OCI-LY1 (cell line): ENCODE data around the gene VIT.

Experiments
- H2AFZ ChIP-seq: fragments of 200-600 bp; sonication (generic), shearing (Covaris generic); 2 replicates; pipeline ENCODE4 v1.6.0; 2014; ENCODE audit warnings: antibody characterized with exemption, mild to moderate bottlenecking, low read length
- H3F3A ChIP-seq: fragments of 200-600 bp; sonication (generic), shearing (Covaris generic); 2 replicates; pipeline ENCODE4 v1.6.0; 2014; ENCODE audit warnings: mild to moderate bottlenecking, antibody characterized with exemption, low read length, moderate library complexity; ENCODE audit not compliant: insufficient read depth
- H3K27ac ChIP-seq: fragments of 200-600 bp; sonication (generic); 2 replicates; pipeline ENCODE4 v1.5.1; 2014; ENCODE audit warnings: low read length, mixed run types, mild to moderate bottlenecking, low read depth; ENCODE audit not compliant: poor library complexity, severe bottlenecking
- H3K27me3 ChIP-seq: fragments of 200-600 bp; sonication (generic); 2 replicates; pipeline ENCODE4 v1.6.0; 2014; ENCODE audit warnings: antibody characterized with exemption, mild to moderate bottlenecking, low read length, moderate library complexity; ENCODE audit not compliant: insufficient read depth
- H3K36me3 ChIP-seq: fragments of 200-600 bp; sonication (generic); 2 replicates; pipeline ENCODE4 v1.6.1; 2014; ENCODE audit warnings: mild to moderate bottlenecking, antibody characterized with exemption, low read length, moderate library complexity, mixed read lengths; ENCODE audit not compliant: insufficient read depth
- H3K4me1 ChIP-seq: fragments of 200-600 bp; sonication (generic); 2 replicates; pipeline ENCODE4 v1.5.1; 2014; ENCODE audit warnings: mild to moderate bottlenecking, low read length, moderate library complexity; ENCODE audit not compliant: insufficient read depth, severe bottlenecking
- H3K4me2 ChIP-seq: fragments of 200-600 bp; sonication (generic), shearing (Covaris generic); 2 replicates; pipeline ENCODE4 v1.6.1; 2014; ENCODE audit warnings: low read length
- H3K4me3 ChIP-seq: fragments of 200-600 bp; sonication (generic); 2 replicates; pipeline ENCODE4 v1.5.1; 2014; ENCODE audit warnings: low read length, low read depth, mild to moderate bottlenecking, mixed read lengths; ENCODE audit not compliant: poor library complexity, severe bottlenecking
- H3K79me2 ChIP-seq: fragments of 200-600 bp; shearing (Covaris generic); 2 replicates; pipeline ENCODE4 v1.6.1; 2016; ENCODE audit warnings: mixed run types, low read length, mixed read lengths; ENCODE audit not compliant: insufficient read depth
- H3K9ac ChIP-seq: fragments of 200-600 bp; sonication (generic), shearing (Covaris generic); 2 replicates; pipeline ENCODE4 v1.6.1; 2014; ENCODE audit warnings: mild to moderate bottlenecking, low read length, mixed read lengths
- H3K9me2 ChIP-seq: fragments of 200-600 bp; sonication (generic), shearing (Covaris generic); 2 replicates; pipeline ENCODE4 v1.6.1; 2014; ENCODE audit warnings: low read depth, mild to moderate bottlenecking, low read length, mixed read lengths
- H3K9me3 ChIP-seq: fragments of 200-600 bp; shearing (Covaris generic); 2 replicates; pipeline ENCODE4 v1.6.1; 2014; ENCODE audit warnings: low read length, mixed read lengths
- H4K20me1 ChIP-seq: fragments of 200-600 bp; sonication (generic), shearing (Covaris generic); 2 replicates; pipeline ENCODE4 v1.6.0; 2016; ENCODE audit warnings: mild to moderate bottlenecking, low read length; ENCODE audit not compliant: insufficient read depth
- CTCF ChIP-seq: fragments of 200-600 bp; sonication (generic), shearing (Covaris generic); IDR thresholded peaks from 2 replicates; pipeline ENCODE4 v1.5.1; 2017; ENCODE audit warnings: mild to moderate bottlenecking, antibody characterized with exemption, low read length, moderate library complexity, mixed read lengths
- EZH2 ChIP-seq: fragments of 200-600 bp; sonication (generic), shearing (Covaris generic); IDR thresholded peaks from 2 replicates; pipeline ENCODE4 v1.8.0; 2017; ENCODE audit warnings: borderline replicate concordance, mixed run types, mild to moderate bottlenecking, antibody characterized with exemption, low read length, moderate library complexity, mixed read lengths

The VIT gene

GRCh38 chr2:36831185-36831584, 134.7 kb downstream of the VIT start:
- TF ChIP-seq EZH2 (no peak), CTCF (no peak)
- H3F3A ChIP-seq, result no peaks in the 10 kb centered on the region
- H3K36me3 ChIP-seq, result no peaks in the 10 kb centered on the region
- H3K9me3 ChIP-seq, result no peaks in the 10 kb centered on the region
- H3K9me2 ChIP-seq, result no peaks in the 10 kb centered on the region
- no peak overlapping the region for H3K27ac ChIP-seq
- no peaks in the 10 kb centered on the region for H4K20me1 ChIP-seq
- H3K4me3 ChIP-seq, result no peak overlapping the region
- no peaks in the 10 kb centered on the region for H3K79me2 ChIP-seq
- no peak overlapping the region for H3K9ac ChIP-seq
- H3K4me1 ChIP-seq, result no peaks in the 10 kb centered on the region
- no peak overlapping the region for H2AFZ ChIP-seq
- H3K4me2 ChIP-seq, result no peak overlapping the region
- H3K27me3 ChIP-seq, result no peaks in the 10 kb centered on the region

- Histone ChIP-seq H3K4me3 (no peak overlapping the region), H3K9me3 (no peaks in the 10 kb centered on the region), H3K36me3 (no peaks in the 10 kb centered on the region), H3F3A (no peaks in the 10 kb centered on the region), H3K4me1 (no peaks in the 10 kb centered on the region), H3K9me2 (no peaks in the 10 kb centered on the region), H3K79me2 (no peaks in the 10 kb centered on the region), H2AFZ (no peak overlapping the region), H3K4me2 (no peak overlapping the region), H3K9ac (no peak overlapping the region), H3K27me3 (no peaks in the 10 kb centered on the region), H3K27ac (no peak overlapping the region), H4K20me1 (no peaks in the 10 kb centered on the region)
- TF ChIP-seq EZH2 (no peak), CTCF (no peak)
These were observed 137.7 kb downstream of the VIT start for GRCh38 chr2:36834203-36834602.

GRCh38 chr2:36834731-36835524, 138.4 kb downstream of the VIT start:
- no peak overlapping the region for H2AFZ ChIP-seq
- H3K27me3 ChIP-seq, result no peaks in the 10 kb centered on the region
- no peak overlapping the region for H3K9ac ChIP-seq
- H3K4me2 ChIP-seq, result no peak overlapping the region
- H3K9me3 ChIP-seq, result no peaks in the 10 kb centered on the region
- no peaks in the 10 kb centered on the region for H4K20me1 ChIP-seq
- H3K4me1 ChIP-seq, result no peaks in the 10 kb centered on the region
- no peaks in the 10 kb centered on the region for H3K9me2 ChIP-seq
- TF ChIP-seq EZH2 (no peak), CTCF (no peak)
- H3K4me3 ChIP-seq, result no peak overlapping the region
- no peak overlapping the region for H3K27ac ChIP-seq
- no peaks in the 10 kb centered on the region for H3K79me2 ChIP-seq
- no peaks in the 10 kb centered on the region for H3F3A ChIP-seq
- no peaks in the 10 kb centered on the region for H3K36me3 ChIP-seq
